Measurements from ENCODE around the gene RALGAPA1.

The RALGAPA1 gene

GRCh38 chr14:35553808-35554207 is 255.3 kb downstream of the RALGAPA1 start:
- no peak overlapping the region for H3K4me3 ChIP-seq (ENCODE audit: low read depth, low read length)
- DNase-seq (ENCODE audit: low read depth), result no peak
- TF ChIP-seq CTCF (IDR thresholded peaks at IDR 0.05; ENCODE audit: low read depth, low read length) (no peak), POLR2A (IDR thresholded peaks at IDR 0.05; ENCODE audit: extremely low read depth, insufficient read length) (no peak), MYC (IDR thresholded peaks at IDR 0.05; ENCODE audit: low read depth, low read length) (no peak)
- TF ChIP-seq, protein P1, sequence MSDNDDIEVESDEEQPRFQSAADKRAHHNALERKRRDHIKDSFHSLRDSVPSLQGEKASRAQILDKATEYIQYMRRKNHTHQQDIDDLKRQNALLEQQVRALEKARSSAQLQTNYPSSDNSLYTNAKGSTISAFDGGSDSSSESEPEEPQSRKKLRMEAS (IDR thresholded peaks at IDR 0.05; ENCODE audit: low read depth, low read length), result no peak

GRCh38 chr14:35551081-35551480 is 258.0 kb downstream of the RALGAPA1 start:
- TF ChIP-seq MYC (IDR thresholded peaks at IDR 0.05; ENCODE audit: low read depth, low read length) (no peak), POLR2A (IDR thresholded peaks at IDR 0.05; ENCODE audit: extremely low read depth, insufficient read length) (no peak), CTCF (IDR thresholded peaks at IDR 0.05; ENCODE audit: low read depth, low read length) (no peak)
- TF ChIP-seq, protein P1 (IDR thresholded peaks at IDR 0.05; ENCODE audit: low read depth, low read length), result no peak
- no peak for DNase-seq (ENCODE audit: low read depth)
- no peak overlapping the region for H3K4me3 ChIP-seq (ENCODE audit: low read depth, low read length)

GRCh38 chr14:35549551-35549950 is 259.5 kb downstream of the RALGAPA1 start:
- TF ChIP-seq, protein P1 (IDR thresholded peaks at IDR 0.05; ENCODE audit: low read depth, low read length), result no peak
- TF ChIP-seq CTCF (IDR thresholded peaks at IDR 0.05; ENCODE audit: low read depth, low read length), result no peak
- TF ChIP-seq MYC (IDR thresholded peaks at IDR 0.05; ENCODE audit: low read depth, low read length), result no peak
- no peak for TF ChIP-seq POLR2A (IDR thresholded peaks at IDR 0.05; ENCODE audit: extremely low read depth, insufficient read length)
- DNase-seq (ENCODE audit: low read depth), result no peak
- H3K4me3 ChIP-seq (ENCODE audit: low read depth, low read length), result no peak overlapping the region

GRCh38 chr14:35543006-35543405 is 266.1 kb downstream of the RALGAPA1 start:
- TF ChIP-seq CTCF (IDR thresholded peaks at IDR 0.05; ENCODE audit: low read depth, low read length) (no peak), MYC (IDR thresholded peaks at IDR 0.05; ENCODE audit: low read depth, low read length) (no peak), POLR2A (IDR thresholded peaks at IDR 0.05; ENCODE audit: extremely low read depth, insufficient read length) (no peak)
- TF ChIP-seq, protein P1 (IDR thresholded peaks at IDR 0.05; ENCODE audit: low read depth, low read length), result no peak

DNA sequence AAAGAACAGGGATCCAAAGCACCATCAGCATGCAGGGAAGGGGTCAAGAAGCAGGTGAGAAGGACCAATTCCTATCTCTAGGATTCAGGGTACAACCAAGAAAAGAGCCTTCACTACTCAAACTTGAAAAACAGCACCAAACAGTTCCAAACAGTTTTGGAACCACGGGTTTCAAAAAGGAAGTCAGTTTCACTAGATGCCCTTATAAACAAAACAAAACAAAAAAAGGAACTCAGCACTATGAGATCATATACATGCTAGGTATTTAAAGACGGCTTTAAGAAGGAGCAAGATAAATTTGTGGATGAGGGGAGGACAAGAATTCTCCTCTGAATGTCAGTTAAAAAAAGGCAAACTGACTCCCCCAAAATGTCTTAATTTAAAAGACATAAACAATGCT is 269.1 kb downstream of the RALGAPA1 start:
- TF ChIP-seq CTCF (IDR thresholded peaks at IDR 0.05; ENCODE audit: low read depth, low read length) (no peak), MYC (IDR thresholded peaks at IDR 0.05; ENCODE audit: low read depth, low read length) (no peak), POLR2A (IDR thresholded peaks at IDR 0.05; ENCODE audit: extremely low read depth, insufficient read length) (no peak)
- TF ChIP-seq, protein P1 (IDR thresholded peaks at IDR 0.05; ENCODE audit: low read depth, low read length), result no peak
- no peak for DNase-seq (ENCODE audit: low read depth)
- H3K4me3 ChIP-seq (ENCODE audit: low read depth, low read length), result no peak overlapping the region

More at GRCh38 chr14:35543006-35543405, 266.1 kb downstream of the RALGAPA1 start:
- no peak overlapping the region for H3K4me3 ChIP-seq (ENCODE audit: low read depth, low read length)
- no peak for DNase-seq (ENCODE audit: low read depth)

Measured in NB4 (cell line).